Measurements from ENCODE around the gene CSNK2A1.

The CSNK2A1 gene

GRCh38 chr20:433300-433975, 110.2 kb downstream of the CSNK2A1 start:
- H3K4me3 ChIP-seq (ENCODE audit: low read length) = no peak overlapping the region
- peaks cover 49% of the 10 kb centered on the region for H3K36me3 ChIP-seq (replicated peaks; ENCODE audit: low read depth, low read length)
- H3K9ac ChIP-seq (ENCODE audit: low read length) = peak overlapping the region; percentile 3; the same call in 1 of the 2 replicates
- peak overlapping the region; percentile 44 for H3K4me2 ChIP-seq (ENCODE audit: low read length)
- no peaks in the 10 kb centered on the region for H3K27me3 ChIP-seq (ENCODE audit: low read depth, low read length)
- peak overlapping the region; percentile 64 for H3K27ac ChIP-seq (ENCODE audit: low read length)
- no peak for TF ChIP-seq EZH2phosphoT487 (IDR thresholded peaks at IDR 0.05; ENCODE audit: low read depth)
- no peak for TF ChIP-seq CTCF (IDR thresholded peaks at IDR 0.05; ENCODE audit: low read depth, low read length)
- peaks cover 14% of the 10 kb centered on the region for H3K4me1 ChIP-seq (ENCODE audit: low read length)
- no peaks in the 10 kb centered on the region for H4K20me1 ChIP-seq (ENCODE audit: insufficient read depth, low read length)
- no peaks in the 10 kb centered on the region for H3K79me2 ChIP-seq (ENCODE audit: low read length)
- H2AFZ ChIP-seq (ENCODE audit: low read depth, low read length) = no peak overlapping the region
- H3K9me3 ChIP-seq (ENCODE audit: insufficient read depth, low read length) = no peaks in the 10 kb centered on the region

- TF ChIP-seq CTCF (IDR thresholded peaks at IDR 0.05; ENCODE audit: low read depth, low read length) (no peak), EZH2phosphoT487 (IDR thresholded peaks at IDR 0.05; ENCODE audit: low read depth) (no peak)
- no peak overlapping the region for H3K4me2 ChIP-seq (ENCODE audit: low read length)
- peak overlapping the region; percentile 64 for H3K27ac ChIP-seq (ENCODE audit: low read length)
- peaks cover 51% of the 10 kb centered on the region for H3K36me3 ChIP-seq (replicated peaks; ENCODE audit: low read depth, low read length)
- H2AFZ ChIP-seq (ENCODE audit: low read depth, low read length) = no peak overlapping the region
- H3K79me2 ChIP-seq (ENCODE audit: low read length) = no peaks in the 10 kb centered on the region
- H3K9me3 ChIP-seq (ENCODE audit: insufficient read depth, low read length) = no peaks in the 10 kb centered on the region
- peaks cover 14% of the 10 kb centered on the region for H3K4me1 ChIP-seq (ENCODE audit: low read length)
- no peaks in the 10 kb centered on the region for H3K27me3 ChIP-seq (ENCODE audit: low read depth, low read length)
- no peak overlapping the region for H3K4me3 ChIP-seq (ENCODE audit: low read length)
- no peak overlapping the region for H3K9ac ChIP-seq (ENCODE audit: low read length)
- H4K20me1 ChIP-seq (ENCODE audit: insufficient read depth, low read length) = no peaks in the 10 kb centered on the region
Observed at GRCh38 chr20:432677-433299, 110.8 kb downstream of the CSNK2A1 start.

- H3K36me3 ChIP-seq (replicated peaks; ENCODE audit: low read depth, low read length) = peaks cover 53% of the 10 kb centered on the region
Observed at GRCh38 chr20:432208-432607, 111.4 kb downstream of the CSNK2A1 start.

More at GRCh38 chr20:432208-432607, 111.4 kb downstream of the CSNK2A1 start:
- H3K27me3 ChIP-seq (ENCODE audit: low read depth, low read length) = no peaks in the 10 kb centered on the region
- no peaks in the 10 kb centered on the region for H4K20me1 ChIP-seq (ENCODE audit: insufficient read depth, low read length)
- no peak overlapping the region for H3K4me2 ChIP-seq (ENCODE audit: low read length)
- H3K9me3 ChIP-seq (ENCODE audit: insufficient read depth, low read length) = no peaks in the 10 kb centered on the region
- no peak for TF ChIP-seq EZH2phosphoT487 (IDR thresholded peaks at IDR 0.05; ENCODE audit: low read depth)
- no peak for TF ChIP-seq CTCF (IDR thresholded peaks at IDR 0.05; ENCODE audit: low read depth, low read length)
- H2AFZ ChIP-seq (ENCODE audit: low read depth, low read length) = no peak overlapping the region
- no peak overlapping the region for H3K27ac ChIP-seq (ENCODE audit: low read length)
- no peak overlapping the region for H3K9ac ChIP-seq (ENCODE audit: low read length)
- no peaks in the 10 kb centered on the region for H3K79me2 ChIP-seq (ENCODE audit: low read length)
- peaks cover 14% of the 10 kb centered on the region for H3K4me1 ChIP-seq (ENCODE audit: low read length)
- H3K4me3 ChIP-seq (ENCODE audit: low read length) = no peak overlapping the region
